SK-N-SH treated with all-trans-retinoic acid at 6 μM for 48 hours (cell line): ENCODE measurements around the gene P3H3.

Experiments
- ARNTL ChIP-seq: fragments of 450-650 bp; formaldehyde crosslinking; IDR thresholded peaks from 2 replicates; pipeline ENCODE4 v1.5.0; 2020; ENCODE audit warnings: low read depth, mild to moderate bottlenecking, moderate library complexity, borderline replicate concordance
- CSDC2 ChIP-seq: fragments of 250-450 bp; sonication (Bioruptor Pico); IDR thresholded peaks from 2 replicates; pipeline ENCODE4 v1.5.0; 2020; ENCODE audit warnings: mild to moderate bottlenecking, moderate library complexity
- ESRRG ChIP-seq: fragments of 250-450 bp; sonication (Bioruptor Pico); IDR thresholded peaks from 2 replicates; pipeline ENCODE4 v1.6.1; 2021; ENCODE audit warnings: mild to moderate bottlenecking
- GLIS3 ChIP-seq: fragments of 250-450 bp; sonication (Bioruptor Pico); IDR thresholded peaks from 2 replicates; pipeline ENCODE4 v1.5.0; 2020; ENCODE audit warnings: mild to moderate bottlenecking, moderate library complexity
- OSR1 ChIP-seq: fragments of 250-450 bp; sonication (Bioruptor Pico); IDR thresholded peaks from 2 replicates; pipeline ENCODE4 v1.8.0; 2022; ENCODE audit warnings: moderate library complexity, mild to moderate bottlenecking, inconsistent platforms
- PPARA ChIP-seq: fragments of 250-450 bp; sonication (Bioruptor Pico); IDR thresholded peaks from 2 replicates; pipeline ENCODE4 v1.5.0; 2020; ENCODE audit warnings: mild to moderate bottlenecking, borderline replicate concordance
- SNAI2 ChIP-seq: fragments of 250-450 bp; sonication (Bioruptor Pico); IDR thresholded peaks from 2 replicates; pipeline ENCODE4 v1.5.0; 2020; ENCODE audit warnings: mild to moderate bottlenecking, moderate library complexity
- TOX ChIP-seq: fragments of 250-450 bp; sonication (Bioruptor Pico); IDR thresholded peaks from 2 replicates; pipeline ENCODE4 v1.8.0; 2021; ENCODE audit warnings: mild to moderate bottlenecking, moderate library complexity, borderline replicate concordance
- ZC3H10 ChIP-seq: fragments of 250-450 bp; sonication (Bioruptor Pico); IDR thresholded peaks from 2 replicates; pipeline ENCODE4 v1.5.1; 2021; ENCODE audit warnings: mild to moderate bottlenecking, moderate library complexity
- ZFP3 ChIP-seq: fragments of 250-450 bp; sonication (Bioruptor Pico); IDR thresholded peaks from 2 replicates; pipeline ENCODE4 v1.5.0; 2020; ENCODE audit warnings: mild to moderate bottlenecking, moderate library complexity
- ZFP30 ChIP-seq: fragments of 450-650 bp; formaldehyde crosslinking; IDR thresholded peaks from 2 replicates; pipeline ENCODE4 v1.5.0; 2022; ENCODE audit warnings: mild to moderate bottlenecking, moderate library complexity
- TF ChIP-seq, protein P1 (sequence below): fragments of 250-450 bp; sonication (Bioruptor Pico); IDR thresholded peaks from 2 replicates; pipeline ENCODE4 v1.8.0; 2020; ENCODE audit warnings: mild to moderate bottlenecking, moderate library complexity, borderline replicate concordance
- TF ChIP-seq, protein P2 (sequence below): fragments of 250-450 bp; sonication (Bioruptor Pico); IDR thresholded peaks from 2 replicates; pipeline ENCODE4 v1.8.0; 2021; ENCODE audit warnings: low read depth, mild to moderate bottlenecking, moderate library complexity, borderline replicate concordance
- TF ChIP-seq, protein P3 (sequence below): fragments of 250-450 bp; sonication (Bioruptor Pico); IDR thresholded peaks from 2 replicates; pipeline ENCODE4 v1.5.1; 2020; ENCODE audit warnings: low read depth, mild to moderate bottlenecking, moderate library complexity

DNA sequence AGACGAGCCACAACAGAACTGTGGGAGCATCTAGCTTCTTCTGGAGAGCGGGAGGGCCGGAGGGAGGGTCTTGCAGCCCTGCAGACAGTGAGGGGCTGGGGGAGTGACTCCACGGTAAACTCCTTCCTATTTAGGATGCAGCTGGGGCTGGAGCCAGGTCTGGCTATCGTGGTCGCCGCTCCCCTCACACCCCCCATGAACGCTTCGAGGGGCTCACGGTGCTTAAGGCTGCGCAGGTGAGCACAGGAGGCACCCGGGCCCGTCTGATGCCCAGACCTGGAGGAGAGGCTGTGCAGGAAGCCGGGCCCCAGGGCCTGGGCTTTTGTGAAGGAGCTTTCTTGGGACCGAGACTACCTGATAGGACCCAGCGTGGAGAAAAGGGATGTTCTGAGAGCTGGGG lies 8.6 kb downstream of the P3H3 start:
- TF ChIP-seq ZC3H10 (CRISPR knock-in tag) = no peak
- no peak for TF ChIP-seq PPARA (CRISPR knock-in tag)
- no peak for TF ChIP-seq ZFP3 (CRISPR knock-in tag)
- TF ChIP-seq, protein P1, sequence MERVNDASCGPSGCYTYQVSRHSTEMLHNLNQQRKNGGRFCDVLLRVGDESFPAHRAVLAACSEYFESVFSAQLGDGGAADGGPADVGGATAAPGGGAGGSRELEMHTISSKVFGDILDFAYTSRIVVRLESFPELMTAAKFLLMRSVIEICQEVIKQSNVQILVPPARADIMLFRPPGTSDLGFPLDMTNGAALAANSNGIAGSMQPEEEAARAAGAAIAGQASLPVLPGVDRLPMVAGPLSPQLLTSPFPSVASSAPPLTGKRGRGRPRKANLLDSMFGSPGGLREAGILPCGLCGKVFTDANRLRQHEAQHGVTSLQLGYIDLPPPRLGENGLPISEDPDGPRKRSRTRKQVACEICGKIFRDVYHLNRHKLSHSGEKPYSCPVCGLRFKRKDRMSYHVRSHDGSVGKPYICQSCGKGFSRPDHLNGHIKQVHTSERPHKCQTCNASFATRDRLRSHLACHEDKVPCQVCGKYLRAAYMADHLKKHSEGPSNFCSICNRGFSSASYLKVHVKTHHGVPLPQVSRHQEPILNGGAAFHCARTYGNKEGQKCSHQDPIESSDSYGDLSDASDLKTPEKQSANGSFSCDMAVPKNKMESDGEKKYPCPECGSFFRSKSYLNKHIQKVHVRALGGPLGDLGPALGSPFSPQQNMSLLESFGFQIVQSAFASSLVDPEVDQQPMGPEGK = no peak
- TF ChIP-seq, protein P2, sequence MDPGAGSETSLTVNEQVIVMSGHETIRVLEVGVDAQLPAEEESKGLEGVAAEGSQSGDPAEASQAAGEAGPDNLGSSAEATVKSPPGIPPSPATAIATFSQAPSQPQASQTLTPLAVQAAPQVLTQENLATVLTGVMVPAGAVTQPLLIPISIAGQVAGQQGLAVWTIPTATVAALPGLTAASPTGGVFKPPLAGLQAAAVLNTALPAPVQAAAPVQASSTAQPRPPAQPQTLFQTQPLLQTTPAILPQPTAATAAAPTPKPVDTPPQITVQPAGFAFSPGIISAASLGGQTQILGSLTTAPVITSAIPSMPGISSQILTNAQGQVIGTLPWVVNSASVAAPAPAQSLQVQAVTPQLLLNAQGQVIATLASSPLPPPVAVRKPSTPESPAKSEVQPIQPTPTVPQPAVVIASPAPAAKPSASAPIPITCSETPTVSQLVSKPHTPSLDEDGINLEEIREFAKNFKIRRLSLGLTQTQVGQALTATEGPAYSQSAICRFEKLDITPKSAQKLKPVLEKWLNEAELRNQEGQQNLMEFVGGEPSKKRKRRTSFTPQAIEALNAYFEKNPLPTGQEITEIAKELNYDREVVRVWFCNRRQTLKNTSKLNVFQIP (CRISPR knock-in tag) = no peak
- no peak for TF ChIP-seq CSDC2 (CRISPR knock-in tag)
- no peak for TF ChIP-seq OSR1
- TF ChIP-seq, protein P3, sequence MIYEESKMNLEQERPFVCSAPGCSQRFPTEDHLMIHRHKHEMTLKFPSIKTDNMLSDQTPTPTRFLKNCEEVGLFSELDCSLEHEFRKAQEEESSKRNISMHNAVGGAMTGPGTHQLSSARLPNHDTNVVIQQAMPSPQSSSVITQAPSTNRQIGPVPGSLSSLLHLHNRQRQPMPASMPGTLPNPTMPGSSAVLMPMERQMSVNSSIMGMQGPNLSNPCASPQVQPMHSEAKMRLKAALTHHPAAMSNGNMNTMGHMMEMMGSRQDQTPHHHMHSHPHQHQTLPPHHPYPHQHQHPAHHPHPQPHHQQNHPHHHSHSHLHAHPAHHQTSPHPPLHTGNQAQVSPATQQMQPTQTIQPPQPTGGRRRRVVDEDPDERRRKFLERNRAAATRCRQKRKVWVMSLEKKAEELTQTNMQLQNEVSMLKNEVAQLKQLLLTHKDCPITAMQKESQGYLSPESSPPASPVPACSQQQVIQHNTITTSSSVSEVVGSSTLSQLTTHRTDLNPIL (CRISPR knock-in tag) = no peak
- no peak for TF ChIP-seq GLIS3 (CRISPR knock-in tag)
- no peak for TF ChIP-seq ARNTL (CRISPR knock-in tag)
- TF ChIP-seq ZFP30 (CRISPR knock-in tag) = no peak
- no peak for TF ChIP-seq TOX (CRISPR knock-in tag)
- TF ChIP-seq SNAI2 (CRISPR knock-in tag) = no peak
- no peak for TF ChIP-seq ESRRG
